TTC549 (cell line): ENCODE measurements around the gene PHLPP1.

Source experiments
- FAIRE-seq: peaks from 2 replicates; lab custom pipeline; 2012; peaks lifted over from hg19 to GRCh38; lab: Jason Lieb, UNC

The PHLPP1 gene

DNA sequence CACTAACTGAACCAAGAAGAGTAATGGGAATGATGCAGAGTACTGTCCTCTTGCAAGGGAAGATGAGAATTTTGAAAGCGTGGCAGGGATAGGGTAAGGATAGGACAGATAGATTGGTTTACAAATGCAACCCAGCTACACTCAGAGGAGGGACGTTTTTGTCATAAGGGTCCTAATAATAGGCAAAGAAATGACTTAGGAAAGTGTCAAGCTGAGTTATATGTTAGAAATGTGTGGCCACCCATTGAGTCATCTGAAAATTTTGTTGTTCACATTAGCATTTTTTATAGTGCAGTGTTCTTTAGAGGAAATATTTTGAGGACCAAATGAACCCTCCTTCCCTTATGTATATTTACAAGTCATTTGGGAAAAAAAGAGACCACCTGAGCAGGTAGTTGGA lies 137.5 kb downstream of the PHLPP1 start:
- no peak for FAIRE-seq

DNA sequence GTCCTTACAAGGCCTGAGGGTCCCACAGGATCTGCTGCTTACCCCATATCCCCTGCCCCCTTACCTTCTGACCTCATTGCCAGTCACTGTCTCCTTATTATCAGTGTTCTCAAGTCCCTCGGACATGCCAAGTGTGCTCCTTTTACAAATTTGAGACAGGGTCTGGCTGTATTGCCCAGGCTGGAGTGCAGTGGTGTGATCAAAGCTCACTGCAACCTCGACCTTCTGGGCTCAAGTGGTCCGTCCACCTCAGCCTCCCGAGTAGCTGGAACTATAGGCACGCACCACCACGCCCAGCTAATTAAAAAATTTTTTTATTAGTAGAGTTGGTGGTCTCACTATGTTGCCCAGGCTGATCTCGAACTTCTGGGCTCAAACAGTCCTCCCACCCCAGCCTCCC lies 141.0 kb downstream of the PHLPP1 start:
- no peak for FAIRE-seq

DNA sequence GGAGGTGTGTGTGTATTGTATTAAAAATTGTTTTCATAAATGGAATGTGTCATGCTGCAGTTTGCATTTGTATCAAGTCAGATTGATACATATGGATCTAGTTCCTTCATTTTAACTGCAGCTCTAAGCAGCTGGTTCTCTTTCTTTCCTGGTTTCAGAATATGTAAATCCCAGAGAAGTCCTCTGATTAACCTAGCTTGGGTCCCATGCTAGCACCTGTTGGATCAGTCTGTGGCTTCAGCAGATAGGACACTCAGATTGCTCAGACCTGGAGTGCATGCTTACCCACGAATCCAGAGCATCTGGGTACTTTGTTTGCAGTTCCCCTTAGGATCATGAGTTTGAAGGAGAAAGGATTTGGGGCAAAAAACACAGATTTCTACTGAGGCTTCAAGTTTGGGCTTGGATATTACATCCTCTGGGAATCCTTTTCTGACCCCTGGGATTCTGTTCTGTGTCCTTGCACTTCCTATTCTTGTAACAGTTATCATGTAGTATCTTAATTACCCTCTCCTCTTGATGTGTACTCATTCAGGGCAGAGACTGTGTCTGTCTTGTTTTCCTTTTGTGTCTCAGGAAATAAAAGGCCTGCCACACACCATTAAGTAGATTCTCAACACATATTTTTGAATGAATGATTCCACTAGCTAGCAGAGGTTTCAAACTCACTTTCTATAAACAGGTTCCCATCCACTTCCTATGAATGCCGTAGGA lies 142.1 kb downstream of the PHLPP1 start:
- FAIRE-seq, result no peak

DNA sequence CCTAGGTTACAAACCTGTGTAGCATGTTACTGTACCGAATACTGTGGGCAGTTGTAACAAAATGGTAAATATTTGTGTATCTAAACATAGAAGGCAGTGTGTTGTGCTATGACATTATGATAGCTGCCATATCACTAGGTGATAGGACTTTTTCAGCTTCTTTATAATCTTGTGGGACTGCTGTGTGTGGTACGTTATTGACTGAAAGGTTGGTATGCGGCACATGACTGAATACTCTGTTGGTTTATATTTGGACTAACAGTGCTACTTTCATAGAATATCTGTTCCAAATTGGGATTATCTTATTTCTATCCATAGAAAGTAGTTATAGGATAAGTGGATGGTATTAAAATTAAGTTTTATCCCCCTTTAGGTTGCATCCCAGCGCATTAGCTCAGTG lies 144.7 kb downstream of the PHLPP1 start:
- FAIRE-seq, result no peak

DNA sequence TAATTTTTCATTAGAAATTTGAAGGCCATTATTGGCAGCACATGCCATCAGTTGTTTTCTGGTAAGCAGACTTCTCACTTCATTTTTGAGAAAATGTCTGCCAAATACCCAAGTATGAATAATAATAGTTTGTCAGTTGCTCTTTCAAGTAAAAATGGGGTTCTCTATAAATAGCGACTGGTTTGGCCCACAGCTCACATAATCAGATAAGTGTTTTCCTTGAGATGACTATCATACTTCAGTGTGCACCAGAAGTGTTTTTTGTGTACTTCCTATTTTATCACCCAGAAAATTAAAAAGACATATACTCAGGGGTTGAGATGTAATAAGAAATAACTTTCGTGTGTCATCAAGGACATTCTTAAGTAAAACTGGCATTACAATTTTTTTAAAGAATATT lies 147.1 kb downstream of the PHLPP1 start:
- no peak for FAIRE-seq

DNA sequence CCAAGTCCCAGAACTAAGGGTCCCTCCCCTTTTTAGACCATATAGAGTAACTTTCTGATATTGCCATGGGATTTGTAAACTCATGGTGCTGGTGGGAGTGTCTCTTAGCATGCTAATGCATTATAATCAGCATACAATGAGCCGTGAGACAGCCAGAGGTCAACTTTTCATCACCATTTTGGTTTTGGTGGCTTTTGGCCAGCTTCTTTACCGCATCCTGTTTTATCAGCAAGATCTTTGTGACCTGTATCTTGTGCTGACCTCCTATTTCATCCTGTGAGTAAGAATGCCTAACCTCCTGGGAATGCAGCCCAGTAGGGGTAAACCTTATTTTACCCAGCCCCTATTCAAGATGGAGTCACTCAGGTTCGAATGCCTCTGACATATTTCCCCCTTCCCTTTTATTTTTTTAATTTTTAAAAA lies 148.2 kb downstream of the PHLPP1 start:
- FAIRE-seq, result no peak

DNA sequence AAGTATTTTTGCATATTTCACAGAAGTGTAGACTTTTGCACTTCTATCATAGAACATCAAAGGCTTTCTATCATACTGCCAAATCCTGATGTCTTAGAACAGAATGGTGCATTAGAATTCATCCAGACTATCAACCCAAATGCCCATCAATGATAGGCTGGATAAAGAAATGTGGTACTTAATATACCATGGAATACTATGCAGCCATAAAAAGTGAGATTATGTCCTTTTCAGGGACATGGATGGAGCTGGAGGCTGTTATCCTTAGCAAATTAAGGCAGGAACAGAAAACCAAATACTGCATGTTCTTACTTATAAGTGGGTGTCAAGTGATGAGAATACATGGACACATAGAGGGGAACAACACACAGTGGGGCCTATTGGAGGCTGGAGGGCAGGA lies 150.2 kb downstream of the PHLPP1 start:
- no peak for FAIRE-seq

DNA sequence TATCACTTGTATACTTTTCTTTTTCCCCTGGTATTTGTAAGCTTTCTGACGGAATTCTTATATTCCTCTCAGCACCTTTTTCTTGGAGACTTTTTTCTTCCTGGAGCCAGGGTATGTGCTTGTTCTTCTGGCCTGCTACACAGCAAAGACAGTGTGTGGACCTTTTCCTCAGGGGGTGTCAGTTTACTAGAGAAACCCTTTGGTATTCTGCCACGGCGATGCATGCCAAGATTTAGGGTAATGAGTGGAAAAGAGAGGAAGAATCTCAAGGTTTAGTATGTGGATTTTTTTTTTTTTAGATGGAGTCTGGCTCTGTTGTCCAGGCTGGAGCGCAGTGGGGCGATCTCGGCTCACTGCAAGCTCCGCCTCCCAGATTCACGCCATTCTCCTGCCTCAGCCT lies 152.2 kb downstream of the PHLPP1 start:
- FAIRE-seq, result no peak

DNA sequence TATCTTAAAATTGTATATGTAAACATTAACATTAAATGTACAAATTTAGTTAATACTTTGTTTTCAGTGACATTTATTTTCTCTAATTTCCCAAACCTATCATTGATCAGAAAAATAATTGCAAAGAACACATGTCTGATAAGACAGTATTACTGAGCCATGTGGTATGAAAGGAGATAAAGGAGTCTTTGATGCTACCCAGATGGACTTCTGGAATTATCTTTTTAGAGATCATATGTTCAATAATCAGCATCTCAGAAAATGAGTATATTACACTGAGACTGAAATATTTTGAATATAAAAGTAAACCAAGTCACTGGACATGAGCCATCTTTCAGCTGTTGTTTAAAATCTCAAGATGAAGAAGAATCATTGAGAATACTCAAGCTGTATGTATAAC lies 153.3 kb downstream of the PHLPP1 start:
- no peak for FAIRE-seq

DNA sequence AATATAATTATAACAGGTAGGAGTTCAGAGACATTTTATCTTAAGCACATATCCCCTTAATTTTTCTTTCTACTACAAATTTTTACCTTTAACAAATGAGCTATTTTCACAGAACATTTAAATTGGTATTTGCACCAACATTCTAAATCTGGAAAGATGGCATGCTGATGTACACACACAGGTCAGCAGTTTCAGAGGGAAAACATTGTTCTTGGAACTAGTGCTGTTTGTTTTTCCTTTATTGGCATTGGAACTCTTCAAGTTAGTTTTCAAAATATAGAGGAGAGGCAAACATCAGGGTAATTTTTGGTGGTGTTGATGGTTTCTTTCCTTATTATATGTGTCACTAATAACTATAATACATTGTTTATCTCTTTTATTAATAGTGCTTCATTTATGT lies 155.3 kb downstream of the PHLPP1 start:
- FAIRE-seq, result no peak

DNA sequence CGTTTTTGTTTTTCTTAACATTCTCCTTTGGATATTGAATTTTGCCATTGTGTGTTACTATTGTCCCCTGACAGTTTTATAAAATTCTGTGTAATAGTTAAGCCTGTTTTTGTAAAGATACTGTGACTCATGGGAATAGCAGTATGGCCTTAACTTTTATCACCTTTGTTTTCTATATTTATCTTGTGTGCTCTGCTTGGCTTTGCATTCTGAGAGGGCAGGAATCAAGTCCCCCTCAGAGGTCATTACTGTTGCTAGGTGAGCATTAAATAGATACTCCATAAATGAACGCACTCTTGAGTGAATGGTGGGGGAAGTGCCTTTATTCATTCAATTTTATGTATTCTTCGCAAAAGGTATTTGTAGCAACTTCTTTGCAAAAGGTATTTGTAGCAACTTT lies 160.0 kb downstream of the PHLPP1 start:
- FAIRE-seq, result no peak

DNA sequence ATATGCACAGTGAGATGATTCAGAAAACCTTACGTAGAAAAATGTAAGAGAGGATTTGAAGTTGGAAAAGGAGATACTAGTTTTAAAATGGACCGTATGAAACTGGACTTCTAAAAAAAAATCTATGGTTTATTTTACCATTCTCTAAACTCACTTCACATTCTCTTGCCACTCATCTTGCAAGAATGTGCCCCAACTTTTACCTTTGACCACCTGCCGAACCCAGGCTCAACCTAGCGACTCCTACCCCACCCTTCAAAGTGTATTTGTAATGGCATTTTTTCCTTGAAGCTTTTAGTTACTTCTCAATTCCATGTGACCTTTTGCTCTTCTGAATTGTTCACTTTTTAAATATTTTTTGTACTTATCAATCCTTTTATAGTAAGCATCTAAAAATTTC lies 160.8 kb downstream of the PHLPP1 start:
- FAIRE-seq, result no peak

DNA sequence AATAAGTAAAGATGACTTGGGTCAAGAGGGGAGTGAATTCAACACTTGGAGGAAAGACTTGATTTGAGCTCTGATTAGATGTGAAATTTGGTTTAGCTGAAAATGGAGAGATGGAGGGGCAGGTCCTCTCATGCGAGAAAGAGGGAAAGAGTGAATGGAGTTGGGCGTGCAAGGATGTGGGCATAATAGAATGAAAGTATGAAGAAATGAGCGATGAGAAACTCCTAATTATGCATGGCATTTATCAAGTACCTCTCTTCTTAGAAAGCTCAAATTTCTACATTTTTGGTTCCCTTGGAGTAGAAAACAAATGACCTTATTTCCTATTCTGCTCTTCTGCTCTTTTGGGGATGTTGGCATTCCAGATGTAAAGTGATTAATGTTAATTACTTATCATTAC lies 161.5 kb downstream of the PHLPP1 start:
- FAIRE-seq, result no peak

DNA sequence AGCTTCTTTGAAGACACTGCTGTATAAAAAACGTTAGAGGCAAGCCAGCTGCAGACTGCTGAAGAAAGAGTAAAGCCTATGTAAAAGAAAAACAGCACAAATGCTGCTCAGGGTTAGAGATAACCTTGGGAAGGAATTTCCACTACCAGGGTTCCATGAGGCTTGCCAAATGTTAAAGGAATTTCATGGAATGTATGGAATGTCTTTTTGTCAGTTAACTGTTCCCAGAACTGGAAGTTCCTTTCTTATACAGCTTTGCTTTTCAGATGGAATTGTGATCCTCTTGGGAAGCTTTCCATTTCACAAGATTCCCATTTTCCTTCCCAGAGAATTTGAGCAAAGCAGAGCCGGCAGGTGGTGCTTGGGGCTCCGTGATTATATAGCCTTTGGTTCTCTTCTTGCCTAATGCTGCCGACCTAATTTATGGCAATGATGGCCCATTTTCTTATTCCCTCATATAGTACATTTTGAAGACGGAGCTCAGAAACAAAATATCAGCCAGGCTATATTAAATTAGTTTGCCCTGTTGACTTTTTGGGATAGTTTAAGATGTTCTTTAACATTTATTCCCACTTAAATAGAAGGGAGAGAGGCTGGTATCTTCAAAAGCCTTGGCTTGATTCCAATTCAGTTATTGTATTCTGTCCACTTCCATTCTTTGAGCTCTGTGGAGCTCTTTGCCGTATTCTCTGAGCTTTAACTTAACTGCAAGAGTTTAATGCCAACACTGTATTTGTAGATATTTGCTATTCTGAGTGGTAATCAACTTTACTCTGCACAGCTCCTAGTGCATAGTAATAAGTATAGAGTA lies 162.3 kb downstream of the PHLPP1 start:
- FAIRE-seq, result no peak

DNA sequence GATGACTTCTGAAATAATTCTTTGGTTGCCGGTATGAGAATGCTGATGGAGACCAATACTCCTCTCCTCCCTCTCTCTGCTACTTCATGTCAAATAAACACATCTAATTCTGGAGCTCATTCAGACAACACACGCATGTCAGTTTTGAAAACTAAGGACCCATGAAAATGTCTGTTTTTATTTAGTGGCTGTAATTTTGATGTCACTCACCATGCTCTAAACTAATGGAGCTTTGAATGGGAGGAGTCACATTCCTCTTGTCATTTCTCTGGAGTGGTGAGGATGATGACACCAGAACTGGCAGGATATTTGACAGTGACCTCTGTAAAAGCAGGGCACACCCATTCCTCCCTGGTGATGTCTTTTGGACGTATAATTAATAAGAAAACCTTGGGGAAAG lies 163.0 kb downstream of the PHLPP1 start:
- FAIRE-seq, result no peak

DNA sequence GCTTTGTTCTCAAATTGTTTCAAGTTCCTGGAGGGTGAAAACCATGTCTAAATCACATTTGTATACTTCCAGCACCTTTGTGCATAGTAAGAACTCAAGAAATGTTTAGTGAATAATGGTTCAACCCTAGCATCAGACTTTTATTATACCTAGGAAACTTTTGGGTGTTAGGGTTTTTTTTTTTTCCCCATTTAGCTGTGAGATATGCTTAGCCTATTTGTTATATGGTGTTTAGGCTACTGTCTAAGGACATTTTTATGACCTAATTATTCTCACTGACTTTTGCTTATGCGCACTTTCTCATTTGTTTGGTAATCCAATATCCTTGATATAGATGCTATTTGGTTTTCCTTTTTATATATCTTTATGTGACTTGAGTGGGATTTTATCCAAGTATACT lies 164.7 kb downstream of the PHLPP1 start:
- FAIRE-seq, result no peak

DNA sequence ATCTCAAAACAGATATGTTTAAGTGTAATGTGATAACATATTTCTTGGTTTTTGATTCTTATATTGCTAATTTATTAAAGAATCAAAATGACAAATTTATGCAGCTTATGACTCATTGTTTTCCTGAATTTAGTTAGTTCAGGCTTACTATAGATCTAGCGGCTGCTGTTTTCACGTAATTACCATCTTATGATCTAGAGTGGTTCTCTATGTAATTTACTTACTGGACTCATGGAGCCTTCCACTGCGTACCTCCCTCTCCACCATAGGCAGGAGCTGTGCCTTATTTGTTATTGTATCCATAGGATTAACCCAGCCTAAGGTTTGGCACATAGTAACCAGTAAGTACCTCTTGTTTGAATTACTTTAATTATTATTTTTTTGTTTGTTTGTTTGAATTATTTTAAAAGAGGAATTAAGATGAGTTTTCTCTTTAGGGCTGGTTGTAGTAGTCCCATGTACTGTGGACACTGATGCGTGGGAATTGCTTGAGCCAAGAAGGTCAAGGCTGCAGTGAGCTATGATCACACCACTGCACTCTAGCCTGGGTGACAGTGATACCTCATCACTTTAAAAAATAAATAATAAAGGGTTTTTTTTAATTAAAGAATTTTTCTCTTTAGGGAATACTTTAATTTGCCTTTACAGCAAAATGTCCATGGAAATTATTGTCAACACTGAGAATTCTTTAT lies 165.5 kb downstream of the PHLPP1 start:
- FAIRE-seq, result no peak

DNA sequence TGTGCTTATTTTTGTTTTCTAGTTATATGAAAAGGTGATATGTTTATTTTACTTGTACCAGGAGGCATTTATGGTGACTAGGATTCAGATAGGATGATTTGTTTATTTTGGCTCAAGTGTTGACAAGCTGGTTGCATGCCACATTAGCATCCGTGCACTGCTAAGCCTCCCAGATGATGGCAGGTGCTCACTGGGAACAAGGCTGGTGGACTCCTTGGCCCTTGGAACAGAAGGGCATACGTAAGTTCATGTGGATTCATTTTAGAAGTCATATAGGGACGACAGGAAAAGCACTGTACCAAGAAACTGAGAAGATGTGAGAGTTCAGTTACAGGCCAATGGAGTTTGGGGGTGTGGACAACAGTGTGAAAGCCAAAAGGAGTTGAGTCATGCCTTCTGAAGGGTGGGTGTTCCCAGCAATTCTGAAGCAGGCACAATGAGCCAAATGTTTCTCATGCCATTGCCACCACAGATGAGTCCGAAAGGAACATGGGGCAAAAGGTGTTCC lies 166.2 kb downstream of the PHLPP1 start:
- FAIRE-seq, result no peak

DNA sequence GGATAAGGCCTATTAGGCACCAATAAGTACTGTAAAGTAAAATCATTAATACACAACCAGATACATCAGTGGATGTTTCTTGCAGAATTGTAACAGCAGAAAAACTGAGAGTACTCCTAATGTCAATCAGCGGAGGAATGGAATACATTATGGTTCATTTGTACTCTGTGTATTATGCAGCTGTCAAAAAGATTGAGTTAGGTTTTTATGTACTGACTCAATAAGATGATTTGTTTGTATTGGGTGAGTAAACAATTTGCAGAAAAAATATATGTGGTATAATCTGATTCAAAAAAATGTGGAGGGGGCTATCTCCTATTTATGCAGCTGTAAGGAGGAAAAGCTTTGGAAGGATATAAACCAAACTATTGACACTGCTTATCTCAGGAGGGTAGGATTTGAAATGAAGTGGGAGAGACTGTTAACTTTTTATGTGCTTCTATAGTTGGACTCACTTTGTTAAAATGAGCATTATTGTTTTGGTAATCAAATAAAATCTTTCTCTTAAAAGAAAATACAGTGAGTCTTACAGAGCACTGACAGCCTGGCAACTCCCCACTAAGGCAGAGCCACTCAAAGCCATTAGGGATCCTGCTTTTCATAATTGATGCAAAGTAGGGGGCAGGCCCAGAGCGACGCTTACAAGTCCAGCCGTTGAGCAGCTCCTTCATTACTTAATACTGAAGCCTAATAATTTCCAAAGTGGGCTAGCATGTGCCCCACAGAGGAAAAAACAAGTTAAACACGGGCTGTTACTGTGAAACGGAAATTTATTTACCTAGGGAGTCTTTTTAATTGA lies 168.8 kb downstream of the PHLPP1 start:
- no peak for FAIRE-seq

DNA sequence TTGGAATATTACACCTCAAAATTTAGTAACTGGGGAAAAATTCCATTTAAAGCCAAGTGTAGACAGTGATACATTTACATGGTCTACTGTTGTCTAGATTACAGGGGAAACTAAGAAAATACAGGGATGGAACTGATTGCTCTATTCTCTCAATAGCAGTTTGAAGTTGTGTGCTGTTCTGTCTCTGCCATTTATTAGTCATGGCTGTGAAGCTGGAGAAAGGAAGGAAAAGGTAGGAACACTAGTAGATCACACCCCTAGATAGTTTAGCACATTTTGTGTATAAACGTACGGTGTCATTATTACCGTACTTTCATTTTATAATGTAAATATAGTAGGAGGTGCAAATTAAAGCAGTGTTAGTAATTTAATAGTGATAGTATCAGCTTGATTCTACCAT lies 170.5 kb downstream of the PHLPP1 start:
- FAIRE-seq, result no peak

DNA sequence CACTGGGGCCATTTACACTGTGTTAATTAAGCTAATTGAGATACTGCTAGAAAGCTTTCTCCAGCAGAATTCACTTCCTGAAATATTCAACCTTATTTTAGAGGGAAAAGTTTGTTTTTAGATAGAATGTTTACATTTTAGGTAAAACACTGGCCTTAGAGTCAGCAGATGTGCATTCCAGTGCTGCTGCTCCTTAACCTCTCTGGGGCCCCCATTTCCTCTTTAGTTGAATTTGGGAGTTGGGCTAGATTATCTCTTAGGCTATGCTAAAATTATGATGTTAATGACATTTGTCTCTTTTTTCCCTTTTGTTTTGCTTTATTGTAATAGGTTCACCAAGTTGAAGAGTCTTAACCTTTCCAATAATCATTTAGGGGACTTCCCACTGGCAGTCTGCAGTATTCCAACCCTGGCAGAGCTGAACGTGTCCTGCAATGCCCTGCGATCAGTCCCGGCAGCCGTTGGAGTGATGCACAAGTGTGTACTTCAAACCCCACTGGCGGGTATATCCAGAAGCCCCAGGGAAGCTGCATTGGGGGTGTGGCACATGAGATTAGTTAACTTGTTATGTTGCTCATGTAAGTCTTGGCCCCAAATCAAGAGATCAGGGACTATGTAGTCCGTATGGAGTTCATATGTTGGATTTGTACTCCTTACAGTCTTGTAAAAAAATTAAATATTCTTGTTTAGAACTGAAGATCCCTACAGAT lies 179.5 kb downstream of the PHLPP1 start:
- no peak for FAIRE-seq

DNA sequence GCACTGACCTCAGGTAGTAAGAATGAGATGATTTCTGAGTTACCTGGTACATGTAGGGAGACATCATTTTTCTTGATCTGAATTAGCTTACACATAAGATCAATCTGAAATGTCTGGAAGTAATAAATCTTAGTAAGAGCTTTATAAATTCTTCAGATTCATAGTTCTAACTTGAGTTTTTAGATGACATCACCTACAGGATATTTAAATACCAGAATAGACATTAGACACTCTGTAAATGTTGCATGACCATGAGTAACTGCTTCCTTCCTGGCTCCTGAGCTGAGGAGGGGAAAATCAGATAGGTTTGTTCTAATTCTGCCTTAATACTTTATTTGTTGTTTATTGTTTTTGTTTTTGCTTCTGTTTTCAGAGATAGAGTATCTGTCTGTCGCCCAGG lies 181.8 kb downstream of the PHLPP1 start:
- no peak for FAIRE-seq
